ENCODE measurements around the gene FSCN2.
"Not testable (repeated sequence)": the region's sequence is repeated elsewhere in the genome, so short reads cannot be mapped to it uniquely, and the experiment has no call there.

The FSCN2 gene

DNA sequence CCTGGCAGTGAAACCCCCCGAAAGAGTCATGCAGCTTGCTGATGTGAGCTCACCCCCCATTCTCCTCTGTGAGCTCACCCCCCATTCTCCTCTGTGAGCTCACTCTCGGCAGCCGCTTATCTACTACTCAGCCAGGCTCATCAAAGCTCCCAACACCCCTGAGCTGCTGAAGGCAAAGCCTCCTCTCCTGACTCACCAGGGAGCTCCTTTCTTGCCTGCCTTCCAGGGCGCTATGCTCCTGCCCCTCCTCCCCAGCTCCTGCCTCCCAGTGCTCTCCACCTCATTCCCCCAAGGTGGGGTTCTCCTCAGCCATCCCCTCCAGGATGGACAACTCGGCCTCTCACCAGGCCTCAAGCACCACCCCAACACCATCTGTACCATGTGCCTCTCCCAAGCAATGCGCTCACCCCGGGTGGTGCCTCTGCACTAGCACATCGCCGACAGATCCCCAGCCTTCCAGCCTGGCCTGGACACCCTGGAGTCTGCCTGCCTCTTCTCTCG, 51.7 kb downstream of the FSCN2 start:
- no peak for DNase-seq

DNA sequence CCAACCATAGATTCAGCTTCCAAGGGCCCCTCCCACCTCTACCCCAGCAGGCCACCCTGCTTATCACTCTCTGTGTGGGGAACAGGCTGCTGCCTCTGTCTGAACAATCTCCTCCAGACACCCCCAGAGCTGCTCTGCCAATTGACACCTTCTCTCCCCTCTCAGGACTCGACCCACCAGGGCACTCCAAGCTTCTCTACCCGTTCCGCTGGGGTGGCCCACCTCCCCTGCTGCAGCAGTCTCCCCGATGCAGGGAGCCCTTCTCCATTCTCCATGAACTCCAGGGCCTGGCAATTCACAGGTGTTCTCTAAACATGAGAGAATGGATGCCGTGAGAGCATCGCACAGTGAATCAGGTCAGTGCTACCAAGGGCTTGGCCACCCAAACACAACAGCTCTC, 52.3 kb downstream of the FSCN2 start:
- DNase-seq: no peak

DNA sequence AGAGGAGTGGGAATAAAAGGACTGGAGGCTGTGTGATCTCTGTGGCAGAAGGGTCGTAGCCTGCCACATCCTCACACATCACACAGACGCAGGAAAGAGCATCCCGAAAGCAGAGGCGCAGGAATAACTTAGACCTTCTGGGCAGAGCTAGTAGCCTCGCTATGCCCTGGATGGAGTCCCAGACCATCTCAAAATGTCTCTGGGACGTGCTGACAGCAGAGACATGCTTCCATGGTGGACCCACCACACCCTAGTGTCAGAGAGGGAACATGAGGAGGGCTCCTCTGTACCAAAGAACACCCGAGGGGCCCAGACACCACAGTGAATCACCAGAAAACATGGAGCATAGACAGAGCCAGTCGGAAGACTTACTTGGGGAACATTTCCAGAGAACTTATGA, 53.6 kb downstream of the FSCN2 start:
- no peak for DNase-seq

DNA sequence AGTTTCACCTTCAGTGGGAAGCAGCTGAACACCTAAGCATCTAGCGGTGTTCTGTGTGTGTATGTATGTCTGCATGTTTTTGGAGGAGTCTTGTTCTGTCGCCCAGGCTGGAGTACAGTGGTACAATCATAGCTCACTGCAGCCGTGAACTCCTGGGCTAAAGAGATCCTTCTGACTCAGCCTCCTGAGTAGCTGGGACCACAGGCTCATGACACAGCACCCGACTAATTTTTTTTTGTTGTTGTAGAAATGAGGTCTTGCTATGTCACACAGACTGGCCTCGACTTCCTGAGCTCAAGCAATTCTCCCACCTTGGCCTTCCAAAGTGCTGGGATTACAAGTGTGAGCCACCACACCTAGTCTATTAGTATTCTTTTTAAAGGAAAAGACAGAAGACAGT, 54.2 kb downstream of the FSCN2 start:
- DNase-seq: no peak

DNA sequence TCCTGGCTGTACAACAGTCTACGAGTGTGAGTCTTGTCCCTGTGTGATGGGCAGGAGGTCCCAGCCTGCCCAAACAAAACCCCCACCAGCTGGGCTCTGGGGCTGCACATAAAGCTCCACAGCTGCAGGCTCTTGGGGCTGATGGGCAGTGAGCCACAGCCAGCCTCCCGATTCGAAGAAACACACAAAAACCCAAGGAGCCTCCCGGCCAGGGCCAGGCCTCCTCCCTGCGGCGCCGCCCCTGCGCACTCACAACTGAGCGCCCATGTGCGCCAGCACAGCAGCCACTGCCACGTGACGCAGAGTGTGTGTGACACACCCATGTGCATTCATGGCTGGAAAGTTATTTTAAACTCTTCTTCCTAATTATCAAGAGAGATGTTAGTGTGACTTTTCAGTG, 54.6 kb downstream of the FSCN2 start:
- DNase-seq: no peak

DNA sequence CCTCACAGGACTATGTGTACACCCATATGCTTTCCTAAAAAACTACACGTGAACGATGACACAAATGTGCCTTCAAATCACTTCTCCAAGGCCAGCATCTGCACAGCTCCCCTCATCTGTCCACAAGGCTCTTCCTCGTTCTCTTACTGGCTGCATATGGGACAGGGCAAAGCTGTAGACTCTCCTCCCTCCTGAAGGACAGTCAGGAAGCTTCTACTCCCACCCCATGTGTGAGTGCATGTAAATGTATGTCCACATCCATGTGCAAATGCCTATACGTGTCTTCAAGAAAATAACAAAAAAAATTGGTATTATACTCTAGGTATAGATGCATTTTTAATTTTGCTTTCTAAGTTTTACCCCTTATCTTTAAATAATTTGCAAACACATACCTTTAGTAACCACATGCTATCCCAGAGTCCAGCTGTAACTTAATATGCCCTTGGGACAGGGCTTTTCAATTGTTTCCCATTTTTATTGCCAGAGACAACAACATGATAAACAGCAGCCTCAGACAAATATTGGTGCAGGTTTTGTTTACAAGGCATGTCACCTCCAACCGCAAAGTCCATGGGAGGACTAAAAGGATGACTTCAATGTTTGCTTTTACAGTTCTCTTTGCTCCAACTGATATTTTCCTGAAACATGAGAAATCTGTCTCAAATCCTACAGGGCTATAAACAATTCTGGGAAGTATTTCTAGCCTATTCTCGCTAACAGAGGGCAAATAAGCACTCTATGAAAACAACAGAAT, 55.6 kb downstream of the FSCN2 start:
- DNase-seq: no peak

DNA sequence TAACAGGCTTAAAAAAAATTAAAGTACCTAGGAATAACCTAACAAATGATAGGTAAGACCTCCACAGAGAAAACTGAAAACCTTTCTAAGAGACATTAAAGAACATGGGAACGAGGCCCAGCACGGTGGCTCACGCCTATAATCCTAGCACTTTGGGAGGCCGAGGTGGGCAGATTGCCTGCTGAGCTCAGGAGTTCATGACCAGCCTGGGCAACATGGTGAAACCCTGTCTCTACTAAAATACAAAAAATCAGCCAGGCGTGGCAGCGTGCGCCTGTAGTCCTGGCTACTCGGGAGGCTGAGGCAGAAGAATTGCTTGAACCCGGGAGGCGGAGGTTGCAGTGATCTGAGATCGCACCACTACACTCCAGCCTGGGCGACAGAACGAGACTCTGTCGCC, 56.6 kb downstream of the FSCN2 start:
- not testable (repeated sequence) for DNase-seq

DNA sequence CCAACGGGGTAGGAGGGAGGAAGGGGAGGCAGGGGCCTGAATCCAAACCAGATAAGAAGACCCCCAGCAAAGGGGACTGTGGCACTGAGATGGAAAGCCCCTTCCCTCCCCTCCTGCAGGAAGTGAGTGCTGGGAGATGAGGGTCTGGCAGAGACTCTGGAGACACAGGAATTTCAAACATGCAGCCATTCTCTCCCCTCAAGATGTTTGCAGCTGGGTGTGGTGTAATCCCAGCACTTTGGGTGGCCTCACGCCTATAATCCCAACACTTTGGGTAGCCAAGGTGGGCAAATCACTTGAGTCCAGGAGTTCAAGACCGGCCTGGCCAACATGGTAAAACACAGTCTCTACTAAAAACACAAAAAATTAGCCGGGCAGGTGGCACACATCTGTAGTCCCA, 57.9 kb downstream of the FSCN2 start:
- no peak for DNase-seq

Data from stimulated activated CD4-positive, alpha-beta T cell treated with anti-CD3 and anti-CD28 coated beads, Interleukin-1b, Interleukin-23, amount 100 ng/mL, for 48 hours (primary cell).